Measurements from ENCODE around the gene TLN1. TPM values are rescaled to one million over a fixed set of nuclear protein-coding genes. Genes with fewer than 3 reads are reported as not detected.
A peak's percentile ranks its signal among the peaks of the same experiment; 100 is the strongest.

The TLN1 gene
- total RNA-seq, 2 experiments from 2014 or later: 98.8 to 177 TPM

DNA sequence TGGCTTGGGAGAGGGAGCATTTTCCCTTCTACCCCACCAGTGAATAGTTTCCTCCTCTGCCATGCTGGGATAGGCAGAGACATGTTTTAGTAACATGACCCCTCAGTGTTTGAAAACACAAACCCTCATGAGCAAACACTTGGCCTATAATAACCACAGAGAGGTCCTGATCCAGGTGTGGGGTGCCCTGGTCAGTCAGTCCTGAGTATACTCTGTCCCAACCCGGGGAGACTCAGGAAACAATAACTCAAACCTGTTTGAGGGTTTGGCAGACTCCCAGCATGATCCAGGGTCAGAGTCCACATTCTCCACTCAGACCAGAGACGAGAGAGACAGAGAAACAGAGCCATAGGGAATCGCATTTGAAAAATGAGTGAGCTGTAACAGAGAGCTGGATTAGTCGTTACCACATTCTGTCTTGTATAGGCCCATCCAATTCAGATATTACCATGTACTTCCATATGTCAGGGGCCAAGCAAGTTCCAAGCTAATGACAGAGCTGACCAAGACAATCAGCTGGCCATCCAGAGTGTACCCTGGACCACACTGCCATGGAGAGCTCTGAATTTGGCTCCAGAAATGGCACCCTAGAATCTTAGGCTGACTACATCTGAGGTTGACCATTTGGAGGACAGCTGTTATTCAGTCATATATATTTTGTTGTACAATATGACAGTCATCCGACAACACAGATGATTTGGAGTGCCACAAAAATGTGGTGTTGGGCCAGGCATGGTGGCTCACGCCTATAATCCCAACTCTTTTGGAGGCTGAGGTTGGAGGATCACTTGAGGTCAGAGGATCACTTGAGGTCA, 62.5 kb downstream of the TLN1 start:
- TF ChIP-seq EZH2phosphoT487 (IDR thresholded peaks at IDR 0.05; ENCODE audit: borderline replicate concordance, low read depth, low read length) (no peak), CTCF (conservative IDR thresholded peaks at IDR 0.05; ENCODE audit: low read length) (no peak)
- no peak for DNase-seq (ENCODE audit: low spot score)
- Histone ChIP-seq H2AFZ (ENCODE audit: low read length) (no peak overlapping the region), H3K9me3 (ENCODE audit: low read length) (no peaks in the 10 kb centered on the region), H3K27ac (ENCODE audit: low read depth, low read length, poor library complexity, severe bottlenecking) (no peak overlapping the region), H3K4me2 (ENCODE audit: low read length) (no peak overlapping the region), H3K4me3 (ENCODE audit: low read depth, low read length, poor library complexity, severe bottlenecking) (no peak overlapping the region), H4K20me1 (ENCODE audit: insufficient read depth, low read length) (no peaks in the 10 kb centered on the region), H3K36me3 (ENCODE audit: insufficient read depth, low read length) (no peaks in the 10 kb centered on the region), H3K9me2 (ENCODE audit: insufficient read depth, low read length) (no peaks in the 10 kb centered on the region), H3K4me1 (ENCODE audit: insufficient read depth, low read length, poor library complexity, severe bottlenecking) (peaks cover 22% of the 10 kb centered on the region), H3K79me2 (ENCODE audit: insufficient read depth, low read depth, low read length) (no peaks in the 10 kb centered on the region; the same call in 1 of the 2 replicates)
- intact Hi-C loops (cut with micrococcal nuclease; ENCODE audit: unreplicated experiment): no loop called here
- BruUV-seq (replicated peaks): no TSS peak
- CTCF ChIA-PET (ENCODE audit: unreplicated experiment): interaction anchor here (0.5 to 0.9 kb wide), 2 partner anchors 11 to 15 kb away, joined by 4 to 6 read pairs; no protein-coding TSS in a partner anchor
- POLR2A ChIA-PET: interaction anchor here (0.6 to 1.6 kb wide), 5 partner anchors 11 to 49 kb away, joined by 3 to 8 read pairs (median 3); partner anchors contain the start of genes CCDC107, RMRP and SIT1

GRCh38 chr9:35667939-35668338, 64.1 kb downstream of the TLN1 start:
- ChIA-PET POLR2A (interaction anchor here (0.7 kb wide), 1 partner anchor 22 kb away, joined by 5 read pairs; no protein-coding TSS in a partner anchor), CTCF (ENCODE audit: unreplicated experiment) (no interaction called here)
- H3K36me3 ChIP-seq (ENCODE audit: insufficient read depth, low read length): peaks cover 5% of the 10 kb centered on the region
- TF ChIP-seq EZH2phosphoT487 (IDR thresholded peaks at IDR 0.05; ENCODE audit: borderline replicate concordance, low read depth, low read length): no peak
- no peak for TF ChIP-seq CTCF (conservative IDR thresholded peaks at IDR 0.05; ENCODE audit: low read length)
- no peak overlapping the region for H3K4me3 ChIP-seq (ENCODE audit: low read depth, low read length, poor library complexity, severe bottlenecking)
- no peak for DNase-seq (ENCODE audit: low spot score)
- H3K4me2 ChIP-seq (ENCODE audit: low read length): no peak overlapping the region
- BruUV-seq (replicated peaks): no TSS peak
- H4K20me1 ChIP-seq (ENCODE audit: insufficient read depth, low read length): no peaks in the 10 kb centered on the region
- intact Hi-C loops (cut with micrococcal nuclease; ENCODE audit: unreplicated experiment): no loop called here
- peaks cover 31% of the 10 kb centered on the region for H3K4me1 ChIP-seq (ENCODE audit: insufficient read depth, low read length, poor library complexity, severe bottlenecking)
- no peaks in the 10 kb centered on the region for H3K9me2 ChIP-seq (ENCODE audit: insufficient read depth, low read length)
- no peaks in the 10 kb centered on the region for H3K9me3 ChIP-seq (ENCODE audit: low read length)
- no peak overlapping the region for H3K27ac ChIP-seq (ENCODE audit: low read depth, low read length, poor library complexity, severe bottlenecking)
- H2AFZ ChIP-seq (ENCODE audit: low read length): no peak overlapping the region
- peaks cover 13% of the 10 kb centered on the region; the same call in 1 of the 2 replicates for H3K79me2 ChIP-seq (ENCODE audit: insufficient read depth, low read depth, low read length)

GRCh38 chr9:35666549-35666948, 65.4 kb downstream of the TLN1 start:
- DNase-seq (ENCODE audit: low spot score): peak; percentile 53
- no peak overlapping the region for H2AFZ ChIP-seq (ENCODE audit: low read length)
- no peak for TF ChIP-seq CTCF (conservative IDR thresholded peaks at IDR 0.05; ENCODE audit: low read length)
- TF ChIP-seq EZH2phosphoT487 (IDR thresholded peaks at IDR 0.05; ENCODE audit: borderline replicate concordance, low read depth, low read length): no peak

More at GRCh38 chr9:35666549-35666948, 65.4 kb downstream of the TLN1 start:
- H3K4me2 ChIP-seq (ENCODE audit: low read length): peak overlapping the region; percentile 99
- H3K79me2 ChIP-seq (ENCODE audit: insufficient read depth, low read depth, low read length): peaks cover 14% of the 10 kb centered on the region; the same call in 1 of the 2 replicates
- no peaks in the 10 kb centered on the region for H4K20me1 ChIP-seq (ENCODE audit: insufficient read depth, low read length)
- intact Hi-C loops (cut with micrococcal nuclease; ENCODE audit: unreplicated experiment): no loop called here
- H3K4me3 ChIP-seq (ENCODE audit: low read depth, low read length, poor library complexity, severe bottlenecking): peak overlapping the region; percentile 1
- ChIA-PET CTCF (ENCODE audit: unreplicated experiment) (no interaction called here), POLR2A (interaction anchor here (0.7 to 3.4 kb wide), 5 partner anchors 19 to 1744 kb away, joined by 3 to 27 read pairs (median 5); no protein-coding TSS in a partner anchor)
- no TSS peak for BruUV-seq (replicated peaks)
- no peaks in the 10 kb centered on the region for H3K9me2 ChIP-seq (ENCODE audit: insufficient read depth, low read length)
- H3K27ac ChIP-seq (ENCODE audit: low read depth, low read length, poor library complexity, severe bottlenecking): no peak overlapping the region
- H3K9me3 ChIP-seq (ENCODE audit: low read length): no peaks in the 10 kb centered on the region
- H3K4me1 ChIP-seq (ENCODE audit: insufficient read depth, low read length, poor library complexity, severe bottlenecking): peaks cover 45% of the 10 kb centered on the region
- peaks cover 19% of the 10 kb centered on the region for H3K36me3 ChIP-seq (ENCODE audit: insufficient read depth, low read length)

Measured in OCI-LY7 (cell line).